ENCODE results near the gene B3GAT1. TPM values are rescaled to one million over a fixed set of nuclear protein-coding genes. Genes with fewer than 3 reads are reported as not detected.

Gene B3GAT1
- total and polyA plus RNA-seq, 12 donors, result 0.04 to 0.60 (median 0.08) TPM; not detected in 6

DNA sequence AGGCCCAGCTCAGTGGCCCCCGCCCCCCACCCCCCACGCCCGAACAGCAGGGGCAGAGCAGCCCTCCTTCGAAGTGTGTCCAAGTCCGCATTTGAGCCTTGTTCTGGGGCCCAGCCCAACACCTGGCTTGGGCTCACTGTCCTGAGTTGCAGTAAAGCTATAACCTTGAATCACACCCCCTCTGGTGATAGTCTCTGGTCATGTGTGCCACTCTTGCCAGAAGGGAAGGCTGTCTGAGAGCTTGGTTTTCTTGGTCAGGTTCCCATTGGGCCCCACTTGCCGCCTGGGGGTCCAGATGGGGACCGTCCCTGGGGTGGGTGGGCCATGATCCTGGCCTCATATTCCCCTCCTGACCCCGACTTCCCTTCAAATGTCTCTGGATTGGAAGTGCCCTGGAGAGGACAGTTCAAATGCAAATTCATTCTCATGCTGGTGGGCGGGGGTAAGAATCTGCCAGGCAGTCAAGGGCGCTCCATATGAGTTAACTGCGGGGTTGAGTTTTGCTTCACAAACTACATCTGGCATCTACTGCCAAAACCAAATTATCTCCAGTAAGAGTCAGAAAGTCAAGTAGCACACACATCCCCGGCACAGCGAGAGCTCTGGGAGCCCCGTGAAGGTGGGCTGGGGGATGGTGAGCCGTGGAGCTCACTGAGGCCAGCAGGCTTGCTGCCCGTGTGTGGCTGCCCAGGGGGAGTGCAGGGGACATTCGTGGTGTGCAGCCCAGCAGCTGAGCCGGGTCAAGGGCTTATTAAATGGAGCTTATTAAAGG lies 35.7 kb downstream of the B3GAT1 start:
- intact Hi-C loops (cut with DNase I), result no loop called here
- H3K9me3 ChIP-seq, result no peaks in the 10 kb centered on the region

GRCh38 chr11:134374891-134375550 lies 37.0 kb downstream of the B3GAT1 start:
- Histone ChIP-seq H3K4me3 (no peak overlapping the region), H3K36me3 (no peaks in the 10 kb centered on the region), H3K27me3 (peaks cover 0 to 22% (median 12%) of the 10 kb centered on the region in 7 donors), H3K27ac (no peak overlapping the region), H3K4me1 (no peaks in the 10 kb centered on the region), H3K9me3 (no peaks in the 10 kb centered on the region)
- intact Hi-C loops (cut with DNase I), result no loop called here
- ATAC-seq, result no peak
- TF ChIP-seq CTCF (IDR thresholded peaks at IDR 0.05), result no peak
- 72 to 78% methylated on average over 16 of the region's 16 CpGs for WGBS, 2 donors
- DNase-seq, result no peak

More for the DNA sequence above, 35.7 kb downstream of the B3GAT1 start:
- no peak for ATAC-seq
- no peak for DNase-seq
- Histone ChIP-seq H3K27me3 (peaks cover 0 to 22% (median 4%) of the 10 kb centered on the region in 7 donors), H3K36me3 (no peaks in the 10 kb centered on the region), H3K27ac (no peak overlapping the region), H3K4me3 (no peak overlapping the region), H3K4me1 (no peaks in the 10 kb centered on the region)
- TF ChIP-seq CTCF (IDR thresholded peaks at IDR 0.05), result no peak
- 67 to 75% methylated on average over 18 of the region's 18 CpGs for WGBS, 2 donors

GRCh38 chr11:134374171-134374570 lies 37.9 kb downstream of the B3GAT1 start:
- intact Hi-C loops (cut with DNase I), result no loop called here
- H3K4me3 ChIP-seq, result no peak overlapping the region
- DNase-seq, result no peak
- 82 to 85% methylated on average over 9 of the region's 9 CpGs for WGBS, 2 donors
- no peak for TF ChIP-seq CTCF (IDR thresholded peaks at IDR 0.05)
- H3K27ac ChIP-seq, result no peak overlapping the region
- no peaks in the 10 kb centered on the region for H3K4me1 ChIP-seq
- peaks cover 0 to 26% (median 8%) of the 10 kb centered on the region in 7 donors for H3K27me3 ChIP-seq
- no peaks in the 10 kb centered on the region for H3K9me3 ChIP-seq
- H3K36me3 ChIP-seq, result no peaks in the 10 kb centered on the region
- ATAC-seq, result no peak

DNA sequence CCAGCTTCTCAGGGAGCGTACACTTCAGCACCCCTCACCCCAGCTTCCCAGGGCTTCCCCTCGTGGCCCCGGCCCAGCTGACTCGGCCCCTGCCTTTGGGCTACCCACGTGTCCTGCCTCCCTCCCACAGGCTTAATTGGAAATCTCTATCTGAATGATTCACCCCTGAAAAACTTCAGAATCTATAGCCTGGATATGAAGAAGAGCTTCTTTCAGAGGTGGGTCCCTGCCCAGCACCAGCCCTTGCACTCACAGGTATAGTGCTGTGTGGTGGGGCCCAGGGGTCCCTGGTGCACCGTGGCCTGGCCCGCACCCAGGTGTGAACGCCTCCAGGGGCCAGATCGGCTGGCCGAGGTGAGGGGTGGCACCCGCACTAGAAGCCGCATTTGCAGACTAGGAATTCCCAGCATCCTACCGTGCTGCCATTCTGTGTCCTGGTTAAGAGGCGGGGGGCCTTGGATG lies 38.4 kb downstream of the B3GAT1 start:
- no peaks in the 10 kb centered on the region for H3K36me3 ChIP-seq

More for the DNA sequence above, 38.4 kb downstream of the B3GAT1 start:
- intact Hi-C loops (cut with DNase I), result no loop called here
- H3K27ac ChIP-seq, result no peak overlapping the region
- peaks cover 0 to 27% (median 5%) of the 10 kb centered on the region in 7 donors for H3K27me3 ChIP-seq
- no peak overlapping the region for H3K4me3 ChIP-seq
- H3K9me3 ChIP-seq, result no peaks in the 10 kb centered on the region
- DNase-seq (no peak), ATAC-seq (no peak)
- TF ChIP-seq CTCF (IDR thresholded peaks at IDR 0.05), result no peak
- 84% methylated on average over 14 of the region's 14 CpGs for WGBS, 2 donors
- H3K4me1 ChIP-seq, result no peaks in the 10 kb centered on the region

Data from heart right ventricle (tissue), 16 donors.